ENCODE data around the gene TPO.
"Not testable (repeated sequence)": the region's sequence is repeated elsewhere in the genome, so short reads cannot be mapped to it uniquely, and the experiment has no call there.

The TPO gene

DNA sequence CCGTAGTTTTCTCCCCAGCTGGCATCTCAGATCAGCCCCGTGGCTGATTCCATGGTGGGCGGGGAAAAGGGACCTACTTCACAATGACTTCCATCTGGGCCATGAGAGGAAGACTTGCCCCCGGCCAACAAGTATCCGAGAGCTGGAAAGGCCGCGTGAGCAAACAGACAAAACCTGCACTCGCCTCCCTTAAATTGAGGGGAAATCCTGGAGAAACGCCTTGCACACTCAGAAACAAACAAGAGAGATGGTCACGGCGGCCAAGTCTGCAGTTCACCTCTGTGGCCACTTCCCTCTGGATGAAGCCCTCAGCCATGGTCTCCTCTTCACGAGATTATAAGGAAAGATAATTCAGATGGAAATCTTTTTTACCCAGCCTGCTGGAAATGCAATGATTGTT lies 39.4 kb upstream of the TPO start:
- Histone ChIP-seq H3K27ac (no peak overlapping the region), H3K27me3 (replicated peaks) (no peaks in the 10 kb centered on the region), H3K36me3 (replicated peaks) (no peaks in the 10 kb centered on the region), H3K4me3 (ENCODE audit: low read depth, low read length) (no peak overlapping the region)
- no peak for DNase-seq
- TF ChIP-seq CTCF (IDR thresholded peaks at IDR 0.05; ENCODE audit: low read depth, low read length, missing control alignments) = no peak
- in situ Hi-C loops (cut with HindIII; ENCODE audit: low pct_ligation_motif_present, low sequenced_read_pairs) = no loop called here

GRCh38 chr2:1374287-1374686 lies 39.0 kb upstream of the TPO start:
- Histone ChIP-seq H3K36me3 (replicated peaks) (no peaks in the 10 kb centered on the region), H3K27ac (no peak overlapping the region), H3K4me3 (ENCODE audit: low read depth, low read length) (no peak overlapping the region), H3K27me3 (replicated peaks) (no peaks in the 10 kb centered on the region)
- DNase-seq = no peak
- TF ChIP-seq CTCF (IDR thresholded peaks at IDR 0.05; ENCODE audit: low read depth, low read length, missing control alignments) = no peak
- in situ Hi-C loops (cut with HindIII; ENCODE audit: low pct_ligation_motif_present, low sequenced_read_pairs) = no loop called here

GRCh38 chr2:1375794-1376193 lies 37.5 kb upstream of the TPO start:
- no peak for TF ChIP-seq CTCF (IDR thresholded peaks at IDR 0.05; ENCODE audit: low read depth, low read length, missing control alignments)
- Histone ChIP-seq H3K27me3 (replicated peaks) (no peaks in the 10 kb centered on the region), H3K36me3 (replicated peaks) (no peaks in the 10 kb centered on the region), H3K27ac (no peak overlapping the region), H3K4me3 (ENCODE audit: low read depth, low read length) (no peak overlapping the region)
- in situ Hi-C loops (cut with HindIII; ENCODE audit: low pct_ligation_motif_present, low sequenced_read_pairs) = no loop called here
- no peak for DNase-seq

DNA sequence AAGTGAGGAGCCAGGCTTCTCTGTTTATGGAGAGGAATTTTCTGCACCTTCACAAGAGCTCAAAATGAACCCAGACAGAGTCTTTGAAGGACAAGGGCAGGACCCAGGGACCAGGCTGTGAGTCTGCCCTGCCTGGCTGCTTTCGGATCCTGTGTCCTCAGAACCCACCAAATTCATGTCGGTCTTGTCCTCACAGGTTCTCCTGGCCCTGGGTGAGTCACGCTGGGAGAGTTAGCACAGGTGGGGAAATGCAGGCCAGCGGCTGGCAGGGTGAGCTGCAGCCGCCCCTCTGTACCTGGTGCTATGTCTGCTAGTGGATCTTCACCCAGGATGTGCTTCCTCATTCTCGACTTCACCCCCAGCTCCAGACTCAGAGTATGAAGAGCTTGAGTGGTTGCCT lies 35.8 kb upstream of the TPO start:
- Histone ChIP-seq H3K4me3 (ENCODE audit: low read depth, low read length) (no peak overlapping the region), H3K36me3 (replicated peaks) (no peaks in the 10 kb centered on the region), H3K27me3 (replicated peaks) (no peaks in the 10 kb centered on the region), H3K27ac (no peak overlapping the region)
- in situ Hi-C loops (cut with HindIII; ENCODE audit: low pct_ligation_motif_present, low sequenced_read_pairs) = no loop called here
- DNase-seq = no peak
- no peak for TF ChIP-seq CTCF (IDR thresholded peaks at IDR 0.05; ENCODE audit: low read depth, low read length, missing control alignments)

- H3K27me3 ChIP-seq (replicated peaks) = no peaks in the 10 kb centered on the region
- in situ Hi-C loops (cut with HindIII; ENCODE audit: low pct_ligation_motif_present, low sequenced_read_pairs) = no loop called here
- DNase-seq = no peak
- no peak overlapping the region for H3K4me3 ChIP-seq (ENCODE audit: low read depth, low read length)
- no peak overlapping the region for H3K27ac ChIP-seq
- no peak for TF ChIP-seq CTCF (IDR thresholded peaks at IDR 0.05; ENCODE audit: low read depth, low read length, missing control alignments)
- H3K36me3 ChIP-seq (replicated peaks) = no peaks in the 10 kb centered on the region
Observed at GRCh38 chr2:1378456-1379150, 34.7 kb upstream of the TPO start.

DNA sequence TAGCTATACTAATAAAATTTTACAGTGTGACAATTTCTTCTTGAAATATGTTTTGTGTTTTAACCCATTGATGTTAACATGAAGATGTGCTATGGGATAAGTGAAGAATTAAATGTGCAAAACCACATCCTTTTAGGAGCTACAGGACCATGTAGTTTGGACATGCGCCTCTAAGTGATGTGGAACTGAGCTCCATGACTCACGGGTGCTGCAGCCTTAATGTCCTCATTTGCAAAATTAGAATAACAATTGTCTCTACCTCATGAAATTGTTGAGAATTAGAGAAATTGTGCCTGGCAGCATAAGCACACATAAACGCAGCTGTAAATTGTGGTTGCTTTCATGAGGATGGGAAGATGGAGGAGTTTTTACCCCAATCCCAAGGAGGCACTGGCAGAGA lies 31.6 kb upstream of the TPO start:
- no peak for TF ChIP-seq CTCF (IDR thresholded peaks at IDR 0.05; ENCODE audit: low read depth, low read length, missing control alignments)
- Histone ChIP-seq H3K36me3 (replicated peaks) (no peaks in the 10 kb centered on the region), H3K27me3 (replicated peaks) (no peaks in the 10 kb centered on the region), H3K4me3 (ENCODE audit: low read depth, low read length) (no peak overlapping the region), H3K27ac (no peak overlapping the region)
- DNase-seq = no peak
- in situ Hi-C loops (cut with HindIII; ENCODE audit: low pct_ligation_motif_present, low sequenced_read_pairs) = no loop called here

DNA sequence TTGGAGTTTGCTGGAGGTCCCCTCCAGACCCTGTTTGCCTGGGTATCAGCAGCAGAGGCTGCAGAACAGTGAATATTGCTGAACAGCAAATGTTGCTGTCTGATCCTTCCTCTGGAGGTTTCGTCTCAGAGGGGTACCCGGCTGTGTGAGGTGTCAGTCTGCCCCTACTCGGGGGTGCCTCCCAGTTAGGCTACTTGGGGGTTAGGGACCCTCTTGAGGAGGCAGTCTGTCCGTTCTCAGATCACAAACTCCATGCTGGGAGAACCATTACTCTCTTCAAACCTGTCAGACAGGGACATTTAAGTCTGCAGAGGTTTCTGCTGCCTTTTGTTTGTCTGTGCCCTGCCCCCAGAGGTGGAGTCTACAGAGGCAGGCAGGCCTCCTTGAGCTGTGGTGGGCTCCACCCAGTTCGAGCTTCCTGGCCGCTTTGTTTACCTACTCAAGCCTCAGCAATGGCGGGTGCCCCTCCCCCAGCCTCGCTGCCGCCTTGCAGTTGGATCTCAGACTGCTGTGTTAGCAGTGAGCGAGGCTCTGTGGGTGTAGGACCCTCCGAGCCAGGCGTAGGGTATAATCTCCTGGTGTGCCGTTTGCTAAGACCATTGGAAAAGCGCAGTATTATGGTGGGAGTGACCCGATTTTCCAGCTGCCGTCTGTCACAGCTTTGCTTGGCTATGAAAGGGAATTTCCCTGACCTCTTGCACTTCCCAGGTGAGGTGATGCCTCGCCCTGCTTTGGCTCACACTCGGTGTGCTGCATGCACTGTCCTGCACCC lies 25.1 kb upstream of the TPO start:
- H3K27ac ChIP-seq; H3K36me3 ChIP-seq (replicated peaks); in situ Hi-C loops (cut with HindIII; ENCODE audit: low pct_ligation_motif_present, low sequenced_read_pairs); DNase-seq; H3K27me3 ChIP-seq (replicated peaks); H3K4me3 ChIP-seq (ENCODE audit: low read depth, low read length): not testable (repeated sequence)

DNA sequence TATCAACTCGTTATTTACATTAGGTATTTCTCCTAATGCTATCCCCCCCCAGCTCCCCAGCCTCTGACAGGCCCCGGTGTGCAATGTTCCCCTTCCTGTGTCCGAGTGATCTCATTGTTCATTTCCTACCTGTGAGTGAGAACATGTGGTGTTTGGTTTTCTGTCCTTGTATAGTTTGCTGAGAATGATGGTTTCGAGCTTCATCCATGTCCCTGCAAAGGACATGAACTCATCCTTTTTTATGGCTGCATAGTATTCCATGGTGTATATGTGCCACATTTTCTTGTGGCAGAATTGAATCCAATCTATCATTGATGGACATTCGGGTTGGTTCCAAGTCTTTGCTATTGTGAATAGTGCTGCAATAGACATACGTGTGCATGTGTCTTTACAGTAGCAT lies 23.1 kb upstream of the TPO start:
- H3K27me3 ChIP-seq (replicated peaks); H3K4me3 ChIP-seq (ENCODE audit: low read depth, low read length); H3K36me3 ChIP-seq (replicated peaks); DNase-seq; in situ Hi-C loops (cut with HindIII; ENCODE audit: low pct_ligation_motif_present, low sequenced_read_pairs); H3K27ac ChIP-seq: not testable (repeated sequence)
